ENCODE measurements around the gene POM121. TPM values are rescaled to one million over a fixed set of nuclear protein-coding genes. Genes with fewer than 3 reads are reported as not detected.

Gene POM121
- total and polyA plus RNA-seq, 10 of the 15 experiments (the other 5 are each of a cell fraction or from before 2014, with no cell fraction given), result 2.4 to 65.7 (median 14.1) TPM

GRCh38 chr7:72924733-72925545 is at the start of gene POM121 (continued):
- peak; percentile 76 for TF ChIP-seq GATAD2B (conservative IDR thresholded peaks at IDR 0.05; ENCODE audit: low read depth)
- peak; percentile 60; the same call in 1 of the 2 replicates for TF ChIP-seq TARDBP (IDR thresholded peaks at IDR 0.05; ENCODE audit: borderline replicate concordance)
- TF ChIP-seq SRF (IDR thresholded peaks at IDR 0.05; ENCODE audit: low read depth in 2 of 2, low read length in 2 of 2), result peak; percentile 24 to 91; a peak in 3 of 4 replicates
- 0 out of 2 replicates have a peak, but pooled peaks have one; percentile 56 for TF ChIP-seq FOXM1 (IDR thresholded peaks at IDR 0.05; ENCODE audit: low read depth, low read length)
- no peak for TF ChIP-seq KAT2A (conservative IDR thresholded peaks at IDR 0.05; ENCODE audit: control insufficient read depth, low read depth, low read length)
- TF ChIP-seq SMC3 (IDR thresholded peaks at IDR 0.05; ENCODE audit: borderline replicate concordance, low read length), result no peak
- TF ChIP-seq E4F1 (IDR thresholded peaks at IDR 0.05; ENCODE audit: borderline replicate concordance, partially characterized antibody), result no peak
- peak; percentile 86 for TF ChIP-seq LARP7 (IDR thresholded peaks at IDR 0.05)
- TF ChIP-seq ZZZ3 (IDR thresholded peaks at IDR 0.05; ENCODE audit: control insufficient read depth, insufficient read length, low read depth), result no peak
- peak; percentile 13; the same call in 1 of the 2 replicates for TF ChIP-seq E2F4 (IDR thresholded peaks at IDR 0.05; ENCODE audit: low read depth, low read length)
- TF ChIP-seq USF1 (IDR thresholded peaks at IDR 0.05; ENCODE audit: borderline replicate concordance, extremely low read length, insufficient read depth, low read depth, low read length), result no peak
- TF ChIP-seq ZBED1 (IDR thresholded peaks at IDR 0.05; ENCODE audit: borderline replicate concordance), result peak; percentile 17; the same call in 1 of the 2 replicates
- no peak for TF ChIP-seq ZBTB33 (IDR thresholded peaks at IDR 0.05)
- peak; percentile 44; the same call in 1 of the 2 replicates for TF ChIP-seq TCF12 (IDR thresholded peaks at IDR 0.05; ENCODE audit: low read depth, low read length)
- peak; percentile 28; the same call in 1 of the 3 replicates for TF ChIP-seq POU2F2 (IDR thresholded peaks at IDR 0.05; ENCODE audit: borderline replicate concordance, low read depth, low read length)
- no peak for TF ChIP-seq GABPA (IDR thresholded peaks at IDR 0.05; ENCODE audit: low read depth)
- peak; percentile 98 for TF ChIP-seq CREB1 (IDR thresholded peaks at IDR 0.05; ENCODE audit: low read depth)
- peak; percentile 86 for TF ChIP-seq POLR2A (IDR thresholded peaks at IDR 0.05; ENCODE audit: low read depth, low read length)
- no peak for TF ChIP-seq TBL1XR1 (IDR thresholded peaks at IDR 0.05; ENCODE audit: low read depth, low read length)
- TF ChIP-seq PRDM15 (CRISPR knock-in tag; IDR thresholded peaks at IDR 0.05), result no peak

All from GM12878 (cell line).